ENCODE measurements around the gene SH2D4B. TPM values are rescaled to one million over a fixed set of nuclear protein-coding genes. Genes with fewer than 3 reads are reported as not detected.

SH2D4B gene
- polyA plus RNA-seq, 1 experiment, result not detected

GRCh38 chr10:80658068-80658467, 120.4 kb downstream of the SH2D4B start:
- no peak for TF ChIP-seq CTCF (IDR thresholded peaks at IDR 0.05; ENCODE audit: low read depth, low read length)
- H3K27ac ChIP-seq (ENCODE audit: low read depth, low read length), result no peak overlapping the region
- H3K4me3 ChIP-seq (ENCODE audit: low read depth, low read length), result no peak overlapping the region
- no peaks in the 10 kb centered on the region for H3K27me3 ChIP-seq (ENCODE audit: control insufficient read depth, insufficient read depth, low read length)
- CTCF ChIA-PET, result no interaction called here
- POLR2A ChIA-PET, result no interaction called here
- H3K9me3 ChIP-seq (ENCODE audit: control insufficient read depth, insufficient read depth, low read length), result peaks cover 15% of the 10 kb centered on the region
- no peak for DNase-seq (ENCODE audit: low read depth, low spot score)

- Histone ChIP-seq H3K9me3 (ENCODE audit: control insufficient read depth, insufficient read depth, low read length) (peaks cover 15% of the 10 kb centered on the region), H3K27me3 (ENCODE audit: control insufficient read depth, insufficient read depth, low read length) (no peaks in the 10 kb centered on the region), H3K27ac (ENCODE audit: low read depth, low read length) (no peak overlapping the region), H3K4me3 (ENCODE audit: low read depth, low read length) (no peak overlapping the region)
- ChIA-PET POLR2A (no interaction called here), CTCF (interaction anchor here (1.1 kb wide), 1 partner anchor 9 kb away, joined by 3 read pairs; no protein-coding TSS in a partner anchor)
- DNase-seq (ENCODE audit: low read depth, low spot score), result no peak
- TF ChIP-seq CTCF (IDR thresholded peaks at IDR 0.05; ENCODE audit: low read depth, low read length), result no peak
These were observed 121.6 kb downstream of the SH2D4B start for GRCh38 chr10:80659289-80659688.

DNA sequence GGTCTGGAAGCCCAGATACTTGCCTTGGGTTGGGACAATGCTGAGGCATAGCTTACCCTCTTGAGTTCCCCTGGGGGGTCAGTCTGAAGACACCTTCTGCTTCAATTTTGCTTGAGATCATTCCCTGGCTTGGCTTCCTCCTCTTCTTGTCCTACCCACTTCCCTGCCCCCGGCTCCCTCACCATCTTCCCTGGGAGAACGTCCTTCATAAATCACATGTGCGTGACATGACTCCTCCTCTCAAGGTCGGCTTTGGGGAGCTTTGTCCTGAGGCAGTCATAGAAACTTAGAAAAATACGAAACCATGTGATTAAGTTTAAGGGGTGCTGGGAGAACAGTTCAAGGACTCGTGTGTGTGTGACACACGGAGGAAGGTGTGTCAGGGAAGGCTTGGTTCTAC, 122.6 kb downstream of the SH2D4B start:
- TF ChIP-seq CTCF (IDR thresholded peaks at IDR 0.05; ENCODE audit: low read depth, low read length), result no peak
- ChIA-PET CTCF (interaction anchor here (1.1 to 3.8 kb wide), 2 partner anchors 10 to 215 kb away, joined by 3 to 34 read pairs; no protein-coding TSS in a partner anchor), POLR2A (no interaction called here)
- DNase-seq (ENCODE audit: low read depth, low spot score), result no peak
- no peaks in the 10 kb centered on the region for H3K27me3 ChIP-seq (ENCODE audit: control insufficient read depth, insufficient read depth, low read length)
- H3K9me3 ChIP-seq (ENCODE audit: control insufficient read depth, insufficient read depth, low read length), result peaks cover 15% of the 10 kb centered on the region
- H3K4me3 ChIP-seq (ENCODE audit: low read depth, low read length), result no peak overlapping the region
- no peak overlapping the region for H3K27ac ChIP-seq (ENCODE audit: low read depth, low read length)

- no peaks in the 10 kb centered on the region for H3K27me3 ChIP-seq (ENCODE audit: control insufficient read depth, insufficient read depth, low read length)
- peaks cover 15% of the 10 kb centered on the region for H3K9me3 ChIP-seq (ENCODE audit: control insufficient read depth, insufficient read depth, low read length)
- no peak for DNase-seq (ENCODE audit: low read depth, low spot score)
- CTCF ChIA-PET, result interaction anchor here (1.1 to 4.9 kb wide), 4 partner anchors 13 to 216 kb away, joined by 3 to 67 read pairs (median 18); no protein-coding TSS in a partner anchor
- POLR2A ChIA-PET, result no interaction called here
- no peak for TF ChIP-seq CTCF (IDR thresholded peaks at IDR 0.05; ENCODE audit: low read depth, low read length)
- H3K4me3 ChIP-seq (ENCODE audit: low read depth, low read length), result no peak overlapping the region
- H3K27ac ChIP-seq (ENCODE audit: low read depth, low read length), result no peak overlapping the region
These were observed 123.0 kb downstream of the SH2D4B start for GRCh38 chr10:80660736-80661135.

- no peak for TF ChIP-seq CTCF (IDR thresholded peaks at IDR 0.05; ENCODE audit: low read depth, low read length)
- no peaks in the 10 kb centered on the region for H3K27me3 ChIP-seq (ENCODE audit: control insufficient read depth, insufficient read depth, low read length)
- CTCF ChIA-PET, result interaction anchor here (0.6 to 4.9 kb wide), 16 partner anchors 9 to 1999 kb away, joined by 3 to 67 read pairs (median 4); no protein-coding TSS in a partner anchor
These were observed 123.8 kb downstream of the SH2D4B start for GRCh38 chr10:80661526-80661925.

More at GRCh38 chr10:80661526-80661925, 123.8 kb downstream of the SH2D4B start:
- H3K27ac ChIP-seq (ENCODE audit: low read depth, low read length), result no peak overlapping the region
- DNase-seq (ENCODE audit: low read depth, low spot score), result no peak
- POLR2A ChIA-PET, result no interaction called here
- no peak overlapping the region for H3K4me3 ChIP-seq (ENCODE audit: low read depth, low read length)
- H3K9me3 ChIP-seq (ENCODE audit: control insufficient read depth, insufficient read depth, low read length), result peaks cover 13% of the 10 kb centered on the region
